ENCODE results near the gene CARD9. TPM values are rescaled to one million over a fixed set of nuclear protein-coding genes. Genes with fewer than 3 reads are reported as not detected.
"Not testable (repeated sequence)": the region's sequence is repeated elsewhere in the genome, so short reads cannot be mapped to it uniquely, and the experiment has no call there.

Gene CARD9
- total RNA-seq, 1 experiment from 2014 or later = 0.86 TPM

DNA sequence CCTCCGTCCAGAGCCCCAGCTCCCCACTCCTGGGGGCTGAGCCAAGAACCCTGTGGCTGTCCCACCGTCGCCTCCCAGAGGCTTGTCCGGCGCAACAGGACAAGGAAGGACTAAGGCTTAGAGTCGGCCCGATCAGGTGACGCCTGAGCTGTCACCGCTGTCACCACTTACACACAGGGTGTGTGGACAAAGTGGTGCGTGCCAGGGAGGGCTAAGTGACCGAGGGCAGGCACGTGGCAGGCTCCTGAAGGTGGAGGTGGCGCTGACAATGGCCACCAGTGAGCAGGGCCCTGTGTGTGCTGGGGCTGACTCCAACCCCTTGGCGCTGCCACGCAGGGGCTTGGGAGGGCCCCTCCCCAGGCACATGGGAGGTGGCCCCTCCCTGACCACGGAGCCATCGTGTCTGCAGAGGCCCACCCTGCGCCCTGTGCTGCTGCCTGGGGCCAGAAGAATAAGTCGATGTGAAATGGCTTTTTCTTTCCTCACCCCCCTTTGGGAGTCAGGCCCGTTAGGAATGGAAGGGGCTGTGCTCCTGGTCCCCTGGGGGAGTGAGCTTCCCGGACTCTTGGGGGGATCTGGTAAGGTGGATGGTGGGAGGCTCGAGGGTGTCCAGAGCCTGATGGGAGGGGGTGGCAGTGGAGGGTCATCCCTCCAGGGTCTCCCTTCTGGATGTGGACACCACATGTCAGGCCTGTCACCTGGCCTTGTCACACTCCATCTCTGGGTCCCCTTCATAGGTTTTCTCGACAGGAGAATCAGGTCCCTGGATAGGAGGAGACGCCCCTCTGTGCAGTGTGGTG lies 48.8 kb downstream of the CARD9 start:
- no peak for DNase-seq (ENCODE audit: low read depth)

GRCh38 chr9:136323371-136323789 lies 50.1 kb downstream of the CARD9 start:
- DNase-seq (ENCODE audit: low read depth) = no peak

DNA sequence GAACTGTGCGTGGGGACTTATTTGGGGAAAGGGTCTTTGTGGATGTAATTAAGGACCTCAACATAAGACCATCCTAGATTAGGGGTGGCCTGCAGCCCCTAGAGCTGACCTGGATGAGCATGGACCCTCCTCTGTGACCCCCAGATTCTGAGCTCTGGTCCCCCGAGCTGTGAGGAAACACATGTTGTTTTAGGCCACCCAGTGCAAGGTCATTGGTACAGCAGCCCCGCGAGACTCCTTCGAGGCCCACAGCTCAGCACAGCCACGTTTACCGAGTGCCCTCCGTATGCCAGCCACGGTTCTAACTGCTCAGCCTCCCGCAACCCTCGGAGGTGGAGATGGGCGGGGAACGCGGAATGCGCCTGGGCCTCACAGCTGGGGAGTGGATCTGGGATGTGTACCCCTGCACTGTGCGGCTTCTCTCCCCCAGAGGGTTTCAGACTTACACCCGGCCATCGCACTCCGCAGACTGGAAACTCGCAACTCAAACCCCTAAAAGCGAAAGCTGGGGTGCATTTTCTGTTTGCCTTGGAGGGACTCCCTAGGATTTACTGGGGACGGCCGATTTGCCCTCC lies 50.6 kb downstream of the CARD9 start:
- no peak for DNase-seq (ENCODE audit: low read depth)

DNA sequence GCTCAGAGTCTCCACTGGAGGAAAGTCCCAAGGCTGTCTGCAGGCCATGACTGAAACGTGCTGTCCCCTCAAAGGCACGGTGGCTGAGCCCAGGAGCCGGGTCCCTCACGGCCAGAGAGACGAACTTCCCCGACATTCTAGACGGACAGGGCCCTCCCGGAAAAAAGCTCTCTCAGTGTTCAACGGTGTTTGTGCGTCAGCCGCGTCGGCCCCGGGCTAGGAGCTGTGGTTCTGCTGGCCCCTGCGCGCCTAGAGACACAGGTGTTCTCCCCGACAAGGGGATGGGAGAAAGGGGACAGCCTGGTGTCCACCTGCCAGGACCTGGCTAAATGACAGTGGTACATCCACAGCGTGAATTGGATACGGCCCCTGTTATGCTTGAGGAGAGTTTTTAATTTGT lies 51.9 kb downstream of the CARD9 start:
- no peak for DNase-seq (ENCODE audit: low read depth)

GRCh38 chr9:136320972-136321371 lies 52.5 kb downstream of the CARD9 start:
- DNase-seq (ENCODE audit: low read depth) = not testable (repeated sequence)

DNA sequence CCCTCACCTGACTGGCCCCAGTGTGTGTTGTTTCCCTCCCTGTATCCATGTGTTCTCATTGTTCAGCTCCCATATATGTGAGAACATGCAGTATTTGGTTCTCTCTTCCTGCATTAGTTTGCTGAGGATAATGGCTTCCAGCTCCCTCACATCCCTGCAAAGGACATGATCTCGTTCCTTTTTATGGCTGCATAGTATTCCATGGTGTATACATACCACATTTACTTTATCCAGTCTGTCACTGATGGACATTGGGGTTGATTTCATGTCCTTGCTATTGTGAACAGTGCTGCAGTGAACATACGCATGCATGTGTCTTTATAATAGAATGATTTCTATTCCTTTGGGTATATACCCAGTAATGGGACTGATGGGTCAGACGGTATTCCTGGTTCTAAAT lies 53.5 kb downstream of the CARD9 start:
- not testable (repeated sequence) for DNase-seq (ENCODE audit: low read depth)

GRCh38 chr9:136319244-136319643 lies 54.2 kb downstream of the CARD9 start:
- not testable (repeated sequence) for DNase-seq (ENCODE audit: low read depth)

GRCh38 chr9:136318776-136319241 lies 54.7 kb downstream of the CARD9 start:
- DNase-seq (ENCODE audit: low read depth) = no peak

GRCh38 chr9:136318111-136318775 lies 55.2 kb downstream of the CARD9 start:
- DNase-seq (ENCODE audit: low read depth) = no peak

DNA sequence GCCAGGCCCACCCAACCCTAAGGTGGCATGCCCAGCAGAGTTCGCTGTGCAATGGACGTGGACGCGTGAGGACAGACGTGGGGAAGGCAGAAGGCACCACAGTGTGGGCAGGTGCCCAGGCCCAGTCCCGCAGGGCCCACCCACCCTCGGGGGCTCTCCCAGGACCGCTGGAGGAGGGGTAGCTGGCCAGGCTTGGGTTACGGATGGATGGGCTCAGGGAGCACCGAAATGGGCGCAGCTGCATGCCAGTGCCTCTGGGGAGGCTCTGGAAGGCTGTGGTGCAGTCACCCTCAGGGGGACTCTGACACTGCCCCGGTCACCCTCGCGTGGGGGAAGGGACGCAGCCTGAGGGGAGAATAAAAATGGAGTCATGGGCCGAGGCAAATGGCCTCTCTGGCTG lies 55.8 kb downstream of the CARD9 start:
- DNase-seq (ENCODE audit: low read depth) = no peak

GRCh38 chr9:136316896-136317676 lies 56.4 kb downstream of the CARD9 start:
- DNase-seq (ENCODE audit: low read depth) = no peak

GRCh38 chr9:136316271-136316751 lies 57.2 kb downstream of the CARD9 start:
- DNase-seq (ENCODE audit: low read depth) = no peak

GRCh38 chr9:136314944-136315343 lies 58.5 kb downstream of the CARD9 start:
- DNase-seq (ENCODE audit: low read depth) = no peak

GRCh38 chr9:136314056-136314416 lies 59.4 kb downstream of the CARD9 start:
- no peak for DNase-seq (ENCODE audit: low read depth)

Other genes starting within 250 kb of the CARD9 start
- gene LHX3, start 168.5 kb downstream of the CARD9 start, total RNA-seq (2014; rRNA removed) = not detected in 2 replicates
- gene QSOX2, start 127.9 kb downstream of the CARD9 start, total RNA-seq (2014; rRNA removed) = 17.9 and 20.9 TPM in 2 replicates
- gene CCDC187, start 69.6 kb downstream of the CARD9 start, total RNA-seq (2014; rRNA removed) = not detected in 2 replicates
- gene GPSM1, start 46.1 kb downstream of the CARD9 start, total RNA-seq (2014; rRNA removed) = 34.1 and 34.4 TPM in 2 replicates
- gene DNLZ, start 9.9 kb downstream of the CARD9 start, total RNA-seq (2014; rRNA removed) = 51.2 and 52.0 TPM in 2 replicates
- gene SNAPC4, start 26.5 kb upstream of the CARD9 start, total RNA-seq (2014; rRNA removed) = 9.2 and 9.4 TPM in 2 replicates
- 66.4 and 66.5 TPM in 2 replicates for gene ENTR1, start 36.9 kb upstream of the CARD9 start, total RNA-seq (2014; rRNA removed)
- gene PMPCA, start 37.0 kb upstream of the CARD9 start, total RNA-seq (2014; rRNA removed) = 46.9 and 54.2 TPM in 2 replicates
- 13.5 and 14.2 TPM in 2 replicates for gene INPP5E, start 66.2 kb upstream of the CARD9 start, total RNA-seq (2014; rRNA removed)
- 25.5 and 28.9 TPM in 2 replicates for gene SEC16A, start 109.4 kb upstream of the CARD9 start, total RNA-seq (2014; rRNA removed)
- gene NOTCH1, start 172.4 kb upstream of the CARD9 start, total RNA-seq (2014; rRNA removed) = 9.1 and 10.8 TPM in 2 replicates